ENCODE measurements around the gene IFI30. TPM values are rescaled to one million over a fixed set of nuclear protein-coding genes. Genes with fewer than 3 reads are reported as not detected.

IFI30 gene
- polyA plus RNA-seq, 1 of the 3 experiments (the other 2 are of a cell fraction), result 11.6 TPM

DNA sequence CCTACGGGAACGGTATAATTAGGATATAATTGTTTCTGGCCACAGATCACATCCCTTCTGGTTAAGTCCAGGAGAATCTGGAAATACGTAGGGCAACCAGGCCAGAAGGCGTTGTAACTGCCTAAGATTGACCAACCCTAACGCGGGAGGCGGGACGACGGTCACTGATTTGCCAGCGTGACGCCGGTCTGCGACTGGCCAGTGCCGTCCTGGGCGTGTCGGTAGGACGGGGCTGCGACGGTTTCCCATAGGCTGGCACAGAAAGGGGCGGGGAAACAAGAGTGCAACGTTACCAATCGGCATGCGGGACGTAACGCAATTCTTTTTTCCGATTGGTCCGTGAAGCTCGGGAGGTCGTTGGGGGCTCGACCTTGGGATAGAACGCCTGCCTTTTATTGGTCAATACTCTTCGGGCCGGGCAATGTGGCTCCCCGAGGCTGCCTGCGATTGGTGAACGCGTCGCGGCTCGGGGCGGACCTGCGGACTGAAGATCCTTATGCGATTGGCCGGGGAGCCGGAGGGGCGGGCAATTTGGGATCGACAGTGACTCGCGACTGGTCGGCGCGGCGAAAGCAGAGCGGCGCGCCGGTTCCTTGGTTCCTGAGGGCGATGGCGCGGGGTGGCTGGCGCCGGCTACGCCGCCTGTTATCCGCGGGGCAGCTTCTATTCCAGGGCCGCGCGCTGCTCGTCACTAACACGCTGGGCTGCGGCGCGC, 19.2 kb downstream of the IFI30 start, which contains the start of gene MPV17L2:
Gene MPV17L2, plus strand, starts transcription at position 546 of the 715 bp plus-strand sequence. Its CDS starts 64 bp downstream, at position 610.
- Histone ChIP-seq H3F3A (replicated peaks; ENCODE audit: insufficient read depth) (peaks cover 15% of the 10 kb centered on the region), H3K4me2 (peak within 1 kb of the TSS; percentile 99), H3K27ac (ENCODE audit: low read depth in 2 of 2, low read length in 1 of 2) (peak within 1 kb of the TSS; percentile 82 to 84), H3K4me1 (ENCODE audit: control insufficient read depth in 1 of 2, insufficient read depth in 2 of 2, low read depth in 1 of 2, low read length in 1 of 2) (peaks cover 9 to 26% of the 10 kb centered on the region in 2 experiments; a peak in 2 of 4 replicates), H3K79me2 (ENCODE audit: insufficient read depth) (peaks cover 9% of the 10 kb centered on the region; the same call in 1 of the 2 replicates), H4K20me1 (ENCODE audit: insufficient read depth) (peaks cover 8% of the 10 kb centered on the region; the same call in 1 of the 2 replicates), H3K9me3 (no peaks in the 10 kb centered on the region), H3K9me2 (no peaks in the 10 kb centered on the region), H3K4me3 (ENCODE audit: low read depth in 2 of 2, low read length in 1 of 2) (peak within 1 kb of the TSS; percentile 72 to 94), H3K36me3 (replicated peaks in 1 of 2; ENCODE audit: control insufficient read depth in 1 of 2, insufficient read depth in 2 of 2, low read length in 1 of 2) (peaks cover 0 to 3% of the 10 kb centered on the region in 2 experiments), H3K27me3 (ENCODE audit: insufficient read depth) (no peaks in the 10 kb centered on the region), H2AFZ (ENCODE audit: low read depth) (peak within 1 kb of the TSS; percentile 83), H3K9ac (peak within 1 kb of the TSS; percentile 82)
- POLR2A ChIA-PET, result interaction anchor here (0.8 to 1.3 kb wide), 4 partner anchors 9 to 89 kb away, joined by 3 to 7 read pairs (median 4); partner anchors contain the start of genes JUND and RAB3A
- CTCF ChIA-PET, result interaction anchor here (0.6 to 20.7 kb wide), 12 partner anchors 11 to 226 kb away, joined by 3 to 505 read pairs (median 10); partner anchors contain the start of genes IFI30, RAB3A and SSBP4
- WGBS (ENCODE audit: low lambda C conversion rate), result 6% methylated on average over 9 of the region's 74 CpGs
- peak; percentile 93 for DNase-seq
- TF ChIP-seq EZH2phosphoT487 (IDR thresholded peaks at IDR 0.05; ENCODE audit: borderline replicate concordance, low read depth) (no peak), FOXJ3 (CRISPR knock-in tag; IDR thresholded peaks at IDR 0.05) (no peak), MAX (IDR thresholded peaks at IDR 0.05; ENCODE audit: low read depth) (no peak), TAF1 (IDR thresholded peaks at IDR 0.05; ENCODE audit: borderline replicate concordance, low read depth, low read length) (peak; percentile 61; the same call in 1 of the 2 replicates), SMC3 (IDR thresholded peaks at IDR 0.05; ENCODE audit: low read depth, low read length) (no peak), SIN3A (IDR thresholded peaks at IDR 0.05; ENCODE audit: borderline replicate concordance, low read depth, low read length) (peak; percentile 79; the same call in 1 of the 2 replicates), RFX5 (IDR thresholded peaks at IDR 0.05; ENCODE audit: low read length) (peak; percentile 97), RCOR1 (IDR thresholded peaks at IDR 0.05; ENCODE audit: low read length) (no peak), FOSL2 (IDR thresholded peaks at IDR 0.05; ENCODE audit: borderline replicate concordance, low read depth) (no peak), ELF1 (IDR thresholded peaks at IDR 0.05) (no peak), TCF12 (IDR thresholded peaks at IDR 0.05) (no peak), GABPA (IDR thresholded peaks at IDR 0.05; ENCODE audit: low read depth) (0 out of 2 replicates have a peak, but pooled peaks have one; percentile 10), ZBTB33 (IDR thresholded peaks at IDR 0.05; ENCODE audit: borderline replicate concordance, low read depth) (no peak), NFIC (IDR thresholded peaks at IDR 0.05; ENCODE audit: borderline replicate concordance) (no peak), YY1 (IDR thresholded peaks at IDR 0.05; ENCODE audit: low read depth) (peak; percentile 68; the same call in 1 of the 2 replicates), EP300 (IDR thresholded peaks at IDR 0.05; ENCODE audit: borderline replicate concordance in 1 of 2, low read depth in 1 of 2, low read length in 1 of 2) (peak in 1 of 2 experiments; percentile 48; a peak in 1 of 4 replicates), IRF3 (IDR thresholded peaks at IDR 0.05; ENCODE audit: low read depth, low read length) (peak; percentile 96), RXRA (IDR thresholded peaks at IDR 0.05; ENCODE audit: borderline replicate concordance, low read depth) (no peak), CHD2 (IDR thresholded peaks at IDR 0.05; ENCODE audit: low read length, partially characterized antibody) (peak; percentile 97), TEAD4 (IDR thresholded peaks at IDR 0.05; ENCODE audit: borderline replicate concordance, insufficient read depth) (no peak), PBX3 (IDR thresholded peaks at IDR 0.05) (peak; percentile 75), MEF2A (IDR thresholded peaks at IDR 0.05; ENCODE audit: borderline replicate concordance, low read depth) (no peak), GATA2 (CRISPR knock-in tag; IDR thresholded peaks at IDR 0.05) (no peak), FOXM1 (IDR thresholded peaks at IDR 0.05; ENCODE audit: low read depth) (no peak), MXI1 (IDR thresholded peaks at IDR 0.05; ENCODE audit: low read depth, low read length) (peak; percentile 80)
- TF ChIP-seq, protein P1, sequence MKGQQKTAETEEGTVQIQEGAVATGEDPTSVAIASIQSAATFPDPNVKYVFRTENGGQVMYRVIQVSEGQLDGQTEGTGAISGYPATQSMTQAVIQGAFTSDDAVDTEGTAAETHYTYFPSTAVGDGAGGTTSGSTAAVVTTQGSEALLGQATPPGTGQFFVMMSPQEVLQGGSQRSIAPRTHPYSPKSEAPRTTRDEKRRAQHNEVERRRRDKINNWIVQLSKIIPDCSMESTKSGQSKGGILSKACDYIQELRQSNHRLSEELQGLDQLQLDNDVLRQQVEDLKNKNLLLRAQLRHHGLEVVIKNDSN (IDR thresholded peaks at IDR 0.05; ENCODE audit: borderline replicate concordance, low read depth), result no peak

Data from SK-N-SH (cell line).